Posterior vena cava (tissue), 2 donors: Measurements from ENCODE around the gene HSPB9. TPM values are rescaled to one million over a fixed set of nuclear protein-coding genes. Genes with fewer than 3 reads are reported as not detected.

ENCODE experiments used
- DNase-seq: peaks from one replicate; pipeline ENCODE4 v3.0.0-alpha.2; 2020; ENCODE audit warnings: low spot score
- intact Hi-C, 2 donors: fragments of 100-400 bp; cut with DNase I; formaldehyde crosslinking; loops; one replicate each; pipeline versions ENCODE4 v1.14.1 to v1.14.2; 2022 to 2023
- total RNA-seq, 2 donors: library from RNA; stranded (reverse); fragmentation: NEBNext Ultra II Directional; extraction: Animal tissue kit (Norgen Biotek cat#: 25700); gene quantifications; one replicate each; pipeline ENCODE4 v1.2.1, GENCODE V29; 2021
- donor health status: DM: yes; HTN: yes; CAD: no.
- donor health status: DM: yes; HTN: yes; CAD: no.

The HSPB9 gene
- total RNA-seq, 2 donors from 2014 or later, result not detected

DNA sequence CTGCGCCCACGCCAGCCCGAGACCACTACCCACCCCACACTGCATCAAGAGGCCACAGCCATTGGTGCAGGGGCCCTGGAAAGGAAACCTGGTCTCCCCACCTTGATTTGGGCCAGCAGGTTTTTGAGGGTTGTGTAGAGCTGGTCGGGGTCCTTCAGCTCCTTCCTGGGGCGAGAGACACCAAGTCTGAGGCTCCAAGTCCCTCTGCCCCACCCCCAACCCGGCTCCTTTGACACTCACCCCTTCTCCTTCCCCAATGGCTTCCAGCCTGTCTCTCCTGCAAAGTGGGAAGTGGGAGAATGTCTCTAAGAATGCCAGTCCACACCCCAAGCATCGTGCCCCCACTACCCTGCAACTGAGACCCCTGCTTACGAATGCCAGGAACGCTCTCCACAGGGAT lies 8.5 kb upstream of the HSPB9 start:
- intact Hi-C loops, result loop anchor here in 1 of 2 donors (10.0 kb wide), 2 partner anchors 89 to 149 kb away; partner anchors contain the start of genes CNP and NKIRAS2
- DNase-seq, result no peak

- DNase-seq, result peak; percentile 93
- intact Hi-C loops, result loop anchor here (5.0 to 10.0 kb wide), 4 partner anchors 90 to 155 kb away; partner anchors contain the start of genes CNP (in 1 of the 2) and NKIRAS2 (in 1 of the 2)
These were observed 5.8 kb upstream of the HSPB9 start for GRCh38 chr17:42116705-42117396.

DNA sequence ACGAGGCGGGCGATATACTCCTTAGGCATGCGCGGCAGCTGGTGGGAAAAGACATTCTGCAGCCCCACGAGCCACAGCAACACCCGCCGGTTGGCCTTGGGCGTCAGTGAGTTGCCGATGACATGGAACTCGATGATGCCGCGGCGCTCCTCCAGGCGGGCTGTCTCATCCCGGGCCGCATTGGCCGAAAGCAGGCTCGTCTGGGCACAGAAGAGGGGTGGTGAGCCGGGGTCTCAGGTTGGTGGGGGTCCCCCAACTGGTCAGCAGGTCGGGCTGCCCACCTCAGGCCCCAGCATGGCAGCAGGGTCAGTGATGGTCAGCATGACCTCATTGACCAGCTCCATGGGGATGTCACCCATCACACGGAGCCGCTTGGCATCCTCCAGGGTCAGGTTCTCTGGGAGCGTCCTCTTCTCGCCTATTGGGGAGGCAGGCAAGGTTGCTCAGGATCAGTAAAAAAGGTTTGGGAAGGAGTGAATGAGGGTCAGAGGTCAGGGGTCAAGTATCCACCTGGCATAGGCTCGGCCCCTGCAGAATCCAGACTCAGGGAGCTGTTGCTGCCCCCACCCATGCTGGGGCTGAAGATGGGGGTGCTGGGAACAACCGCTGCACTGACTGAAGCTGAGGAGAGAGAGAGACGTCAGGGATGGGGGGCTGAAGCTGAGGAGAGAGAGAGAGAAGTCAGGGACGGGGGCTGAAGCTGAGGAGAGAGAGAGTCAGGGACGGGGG lies 5.0 kb upstream of the HSPB9 start:
- intact Hi-C loops, result loop anchor here (5.0 to 10.0 kb wide), 4 partner anchors 90 to 155 kb away; partner anchors contain the start of genes CNP (in 1 of the 2) and NKIRAS2 (in 1 of the 2)

GRCh38 chr17:42118126-42118510 lies 4.5 kb upstream of the HSPB9 start:
- intact Hi-C loops, result loop anchor here (5.0 to 10.0 kb wide), 4 partner anchors 91 to 156 kb away; partner anchors contain the start of genes CNP (in 1 of the 2) and NKIRAS2 (in 1 of the 2)
- no peak for DNase-seq

More for the DNA sequence above, 5.0 kb upstream of the HSPB9 start:
- DNase-seq, result peak; percentile 79

- no peak for DNase-seq
- intact Hi-C loops, result loop anchor here (5.0 to 10.0 kb wide), 4 partner anchors 91 to 156 kb away; partner anchors contain the start of genes CNP (in 1 of the 2) and NKIRAS2 (in 1 of the 2)
These were observed 4.1 kb upstream of the HSPB9 start for GRCh38 chr17:42118545-42118944.

GRCh38 chr17:42119301-42119700 lies 3.3 kb upstream of the HSPB9 start:
- DNase-seq, result no peak
- intact Hi-C loops, result loop anchor here (5.0 to 10.0 kb wide), 4 partner anchors 92 to 157 kb away; partner anchors contain the start of genes CNP (in 1 of the 2) and NKIRAS2 (in 1 of the 2)

DNA sequence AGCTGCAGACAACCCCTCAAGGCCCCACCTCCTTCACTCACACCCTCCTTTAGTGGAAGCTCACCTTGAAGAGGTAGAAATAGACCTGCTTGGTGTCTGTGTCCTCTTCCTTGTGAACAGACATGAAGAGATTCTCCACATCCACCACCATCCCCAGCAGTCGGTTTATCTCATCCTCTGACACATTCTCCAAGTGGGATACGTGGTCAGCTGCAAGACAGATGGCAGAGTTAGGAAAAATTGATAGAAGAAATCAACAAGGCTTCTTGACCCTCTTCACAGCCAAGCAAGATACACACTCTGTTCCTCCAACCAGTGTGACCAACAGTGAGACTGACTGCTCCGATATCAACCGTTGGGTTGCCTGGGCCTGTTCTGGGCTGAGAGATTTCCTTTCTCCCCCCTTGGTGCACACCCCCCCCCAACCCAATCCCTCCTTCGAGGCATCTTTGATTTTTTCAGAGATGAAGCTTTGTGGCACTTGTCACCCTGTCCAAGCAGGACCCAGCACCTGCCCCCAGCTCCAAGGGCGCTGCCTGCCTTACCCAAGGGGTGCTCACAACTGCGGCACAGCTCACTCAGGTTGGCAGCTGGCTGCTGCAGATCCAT lies 2.3 kb upstream of the HSPB9 start:
- intact Hi-C loops, result no loop called here
- DNase-seq, result no peak

- peak; percentile 94 for DNase-seq
- intact Hi-C loops, result no loop called here
These were observed 1.5 kb upstream of the HSPB9 start, which contains the start of gene KAT2A for GRCh38 chr17:42120770-42121769. Gene KAT2A, minus strand, starts transcription at chr17:42121367. Its CDS starts 63 bp downstream, at chr17:42121304.

GRCh38 chr17:42124256-42124655 lies 1.7 kb downstream of the HSPB9 start:
- DNase-seq, result no peak
- intact Hi-C loops, result no loop called here

- intact Hi-C loops, result loop anchor here in 1 of 2 donors (5.0 kb wide), 1 partner anchor 1693 kb away; no protein-coding TSS in a partner anchor
- DNase-seq, result no peak
These were observed 3.0 kb downstream of the HSPB9 start for GRCh38 chr17:42125565-42125964.

GRCh38 chr17:42126836-42127235 lies 4.2 kb downstream of the HSPB9 start:
- intact Hi-C loops, result loop anchor here in 1 of 2 donors (5.0 kb wide), 1 partner anchor 1695 kb away; no protein-coding TSS in a partner anchor
- DNase-seq, result no peak

DNA sequence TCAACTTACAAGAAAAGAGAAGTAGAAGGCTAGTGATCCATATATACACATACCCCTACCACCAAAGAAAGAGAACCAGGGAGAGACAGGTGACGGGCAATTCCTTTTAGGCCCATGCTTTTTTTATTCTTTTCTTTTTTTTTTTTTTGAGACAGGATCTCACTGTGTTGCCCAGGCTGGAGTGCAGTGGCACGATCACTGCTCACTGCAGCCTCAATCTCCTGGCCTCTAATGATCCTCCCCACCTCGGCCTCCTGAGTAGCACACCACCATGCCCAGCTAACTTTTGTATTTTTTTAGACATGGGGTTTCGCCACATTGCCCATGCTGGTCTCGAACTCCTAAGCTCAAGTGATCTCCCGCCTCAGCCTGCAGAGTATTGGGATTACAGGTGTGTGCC lies 4.8 kb downstream of the HSPB9 start:
- DNase-seq, result no peak
- intact Hi-C loops, result loop anchor here in 1 of 2 donors (5.0 kb wide), 1 partner anchor 1695 kb away; no protein-coding TSS in a partner anchor

DNA sequence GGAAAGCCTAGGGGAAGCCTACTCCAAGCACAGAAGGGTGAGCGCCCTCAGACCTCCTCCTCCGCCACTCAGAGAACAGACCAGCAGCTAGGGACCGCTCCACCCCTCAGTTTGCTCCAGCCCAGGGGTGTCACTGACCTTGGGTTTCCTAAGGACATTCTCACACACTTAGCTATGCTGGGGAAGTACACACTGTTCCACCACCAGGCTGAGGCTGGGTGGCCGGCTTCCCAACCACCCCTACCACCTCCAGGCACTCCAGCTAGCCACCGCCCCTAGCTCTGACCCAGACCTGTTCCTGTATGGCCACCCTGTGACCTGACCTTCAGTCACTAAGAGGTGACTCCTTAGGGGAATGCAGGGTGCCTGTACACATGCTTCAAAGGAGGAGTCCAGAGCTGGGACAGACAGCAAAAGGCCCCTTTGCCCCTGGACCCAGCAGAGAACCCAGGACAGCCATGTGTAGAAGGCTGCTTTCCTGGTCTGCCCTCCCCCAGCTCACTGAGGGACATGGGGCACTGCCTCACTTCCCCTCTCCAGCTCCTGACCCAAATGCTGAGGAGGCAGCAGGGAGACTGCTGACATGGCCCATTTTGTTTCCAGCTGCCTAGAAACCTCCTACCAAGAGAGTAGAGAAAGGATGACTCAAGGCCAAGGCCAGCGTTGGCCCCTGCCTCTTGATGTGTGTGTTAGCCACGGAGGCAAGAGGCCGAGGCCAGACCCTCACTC lies 6.7 kb downstream of the HSPB9 start:
- intact Hi-C loops, result loop anchor here in 1 of 2 donors (5.0 kb wide), 1 partner anchor 1697 kb away; no protein-coding TSS in a partner anchor
- no peak for DNase-seq

- intact Hi-C loops, result no loop called here
- DNase-seq, result no peak
These were observed 7.8 kb downstream of the HSPB9 start for GRCh38 chr17:42130310-42130936.

- DNase-seq, result no peak
These were observed 8.6 kb downstream of the HSPB9 start for GRCh38 chr17:42131232-42131631.

GRCh38 chr17:42131981-42132432 lies 9.4 kb downstream of the HSPB9 start:
- intact Hi-C loops, result no loop called here
- no peak for DNase-seq

More at GRCh38 chr17:42131232-42131631, 8.6 kb downstream of the HSPB9 start:
- intact Hi-C loops, result no loop called here

- DNase-seq, result no peak
- intact Hi-C loops, result no loop called here
These were observed 10.3 kb downstream of the HSPB9 start for GRCh38 chr17:42132941-42133340.
